MG63 (cell line): Measurements from ENCODE around the gene ZCCHC8. TPM values are rescaled to one million over a fixed set of nuclear protein-coding genes. Genes with fewer than 3 reads are reported as not detected.

Experiments
- DNase-seq: peaks from one replicate; pipeline ENCODE4 v3.0.0-alpha.2; 2020
- H3K27me3 ChIP-seq: fragments of 250-450 bp; sonication (Bioruptor Pico); 2 replicates; pipeline ENCODE4 v1.5.1; 2020; ENCODE audit warnings: mild to moderate bottlenecking, moderate library complexity
- H3K36me3 ChIP-seq: fragments of 250-450 bp; sonication (Bioruptor Pico); 2 replicates; pipeline ENCODE4 v1.5.1; 2020; ENCODE audit warnings: mild to moderate bottlenecking, moderate library complexity
- H3K4me3 ChIP-seq: fragments of 250-450 bp; sonication (Bioruptor Pico); 2 replicates; pipeline ENCODE4 v1.5.1; 2020; ENCODE audit warnings: mild to moderate bottlenecking, moderate library complexity
- H3K9me3 ChIP-seq: fragments of 250-450 bp; sonication (Bioruptor Pico); 2 replicates; pipeline ENCODE4 v1.5.1; 2020; ENCODE audit warnings: mild to moderate bottlenecking, moderate library complexity
- total RNA-seq: library from RNA; depleted of rRNA; stranded (reverse); fragments of >200 nt; shearing (Covaris generic); gene quantifications from 2 replicates; pipeline ENCODE4 v1.2.3, GENCODE V29; 2014; ENCODE audit warnings: low replicate concordance; rRNA removed

The ZCCHC8 gene
- total RNA-seq, result 8.5 and 11.0 TPM in 2 replicates

DNA sequence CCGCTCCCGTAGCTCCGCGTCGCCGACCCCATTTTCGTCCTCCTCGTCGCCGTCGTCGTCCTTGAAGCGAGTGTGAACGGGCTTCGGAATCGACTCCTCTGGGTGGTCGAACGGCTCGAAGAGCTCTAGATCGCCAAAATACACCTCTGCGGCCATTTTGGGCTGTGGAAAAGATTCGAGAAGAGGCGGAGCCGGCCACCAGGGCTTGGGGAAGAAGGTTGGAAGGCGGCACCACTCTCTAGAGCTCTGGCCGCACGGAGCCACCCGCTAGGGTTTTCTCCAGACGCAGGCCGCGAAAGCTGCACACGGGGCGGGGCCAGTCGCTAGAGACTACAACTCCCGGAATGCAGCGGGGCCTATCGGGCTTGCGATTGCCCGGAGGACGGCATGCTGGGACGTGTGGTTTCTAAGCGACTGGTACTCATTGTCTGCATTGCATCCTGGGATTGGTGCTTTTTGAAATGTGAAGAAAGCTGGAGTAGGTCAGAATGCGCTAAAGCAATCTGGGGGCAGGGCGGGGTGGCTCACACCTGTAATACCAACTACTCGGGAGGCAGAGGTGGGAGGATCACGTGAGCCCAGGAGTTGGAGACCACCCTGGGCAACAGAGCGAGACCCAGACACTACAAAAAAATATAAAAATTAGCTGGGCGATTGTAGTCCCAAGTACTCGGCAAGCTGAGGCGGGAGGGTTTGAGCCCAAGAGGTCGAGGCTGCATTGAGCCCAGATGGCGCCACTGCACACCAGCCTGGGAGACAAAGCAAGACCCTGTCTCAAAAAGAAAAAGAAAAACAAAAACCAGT, at the start of gene ZCCHC8:
Gene ZCCHC8 (minus strand): TSS at position 248 of the 804 bp plus-strand sequence. CDS start 92 bp downstream, at position 156.
- no peaks in the 10 kb centered on the region for H3K9me3 ChIP-seq
- peak within 1 kb of the TSS; percentile 90 for H3K4me3 ChIP-seq
- no peaks in the 10 kb centered on the region for H3K27me3 ChIP-seq
- peaks cover 52% of the 10 kb centered on the region for H3K36me3 ChIP-seq
- peak; percentile 99 for DNase-seq

DNA sequence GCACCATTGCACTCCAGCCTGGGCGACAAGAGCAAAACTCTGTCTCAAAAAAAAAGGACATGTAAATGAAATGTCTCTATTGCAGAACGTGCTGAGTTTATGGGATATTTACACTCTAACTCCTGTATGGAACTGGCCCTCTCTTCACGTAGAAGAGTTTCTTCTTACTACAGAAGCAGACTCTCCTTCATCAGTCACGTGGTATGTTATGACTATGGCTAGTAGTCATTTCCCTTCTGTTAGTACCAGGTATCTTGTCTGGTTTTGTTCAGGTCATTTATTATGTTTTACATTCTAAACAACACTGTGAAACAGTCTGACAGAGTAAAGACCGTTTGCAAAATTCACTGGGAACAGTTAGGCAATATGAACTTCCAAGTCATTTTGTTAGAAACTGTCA, 46.6 kb upstream of the ZCCHC8 start:
- no peak for DNase-seq
- Histone ChIP-seq H3K36me3 (peaks cover 83% of the 10 kb centered on the region), H3K27me3 (no peaks in the 10 kb centered on the region), H3K4me3 (no peak overlapping the region), H3K9me3 (no peaks in the 10 kb centered on the region)

DNA sequence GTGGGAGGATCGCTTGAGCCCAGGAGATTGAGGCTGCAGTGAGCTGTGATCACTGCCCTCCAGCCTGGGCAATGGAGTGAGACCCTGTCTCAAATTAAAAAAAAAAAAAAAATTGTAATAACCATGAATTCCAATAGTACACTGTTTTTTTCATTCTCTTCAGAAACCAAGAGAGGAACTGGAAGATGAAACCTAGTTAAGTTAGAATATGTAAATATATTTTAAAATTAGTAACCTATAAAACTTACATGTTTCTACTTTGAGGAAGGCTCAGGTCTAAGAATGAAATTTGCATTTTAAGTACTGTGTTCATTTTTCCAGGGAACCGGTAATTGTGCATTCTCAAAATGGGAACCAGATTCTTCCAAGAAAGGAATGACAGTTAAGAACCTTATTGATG, 45.1 kb upstream of the ZCCHC8 start:
- peaks cover 71% of the 10 kb centered on the region for H3K36me3 ChIP-seq
- no peaks in the 10 kb centered on the region for H3K9me3 ChIP-seq
- H3K4me3 ChIP-seq, result no peak overlapping the region
- DNase-seq, result no peak
- H3K27me3 ChIP-seq, result no peaks in the 10 kb centered on the region

DNA sequence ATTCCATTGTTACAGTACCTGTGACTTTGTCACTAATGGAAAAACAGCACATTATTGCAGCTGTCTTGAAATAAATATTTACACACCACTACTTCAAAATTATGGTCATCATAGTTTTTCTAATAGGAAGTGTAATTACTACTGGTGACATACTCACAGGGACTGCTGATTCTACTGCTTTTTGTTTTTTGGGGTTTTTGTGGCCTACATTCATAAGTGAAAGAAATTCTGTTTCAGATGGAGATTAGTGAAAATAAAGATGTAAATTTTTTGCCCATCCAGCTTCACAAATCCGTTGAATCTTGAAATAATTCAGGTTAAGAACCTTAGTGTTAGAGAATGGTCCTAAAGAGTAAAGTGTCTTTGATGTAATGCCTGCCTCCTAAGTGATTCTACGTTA, 43.8 kb upstream of the ZCCHC8 start:
- Histone ChIP-seq H3K4me3 (no peak overlapping the region), H3K27me3 (no peaks in the 10 kb centered on the region), H3K36me3 (peaks cover 76% of the 10 kb centered on the region), H3K9me3 (no peaks in the 10 kb centered on the region)
- DNase-seq, result no peak

DNA sequence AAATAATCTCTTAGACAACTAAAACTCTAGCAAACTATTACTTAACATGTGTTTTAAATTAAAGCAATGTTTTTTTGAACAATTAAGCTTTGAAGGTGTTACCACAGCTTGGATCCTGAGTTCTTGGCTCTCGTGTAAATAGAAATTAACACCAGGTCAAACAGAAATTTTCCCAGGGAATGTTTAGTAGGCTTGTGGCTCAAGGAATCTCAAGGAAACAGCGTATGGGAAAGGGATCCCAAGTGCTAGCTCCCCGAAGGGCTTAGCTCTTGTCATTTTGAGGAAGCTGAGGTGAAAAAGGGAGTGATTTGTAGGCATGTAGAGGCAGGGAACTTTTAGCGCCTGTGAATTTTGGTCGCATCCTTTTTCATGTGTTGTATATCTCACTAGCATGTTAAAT, 37.8 kb upstream of the ZCCHC8 start:
- DNase-seq, result no peak
- H3K4me3 ChIP-seq, result no peak overlapping the region
- no peaks in the 10 kb centered on the region for H3K9me3 ChIP-seq
- H3K36me3 ChIP-seq, result peaks cover 69% of the 10 kb centered on the region
- no peaks in the 10 kb centered on the region for H3K27me3 ChIP-seq

DNA sequence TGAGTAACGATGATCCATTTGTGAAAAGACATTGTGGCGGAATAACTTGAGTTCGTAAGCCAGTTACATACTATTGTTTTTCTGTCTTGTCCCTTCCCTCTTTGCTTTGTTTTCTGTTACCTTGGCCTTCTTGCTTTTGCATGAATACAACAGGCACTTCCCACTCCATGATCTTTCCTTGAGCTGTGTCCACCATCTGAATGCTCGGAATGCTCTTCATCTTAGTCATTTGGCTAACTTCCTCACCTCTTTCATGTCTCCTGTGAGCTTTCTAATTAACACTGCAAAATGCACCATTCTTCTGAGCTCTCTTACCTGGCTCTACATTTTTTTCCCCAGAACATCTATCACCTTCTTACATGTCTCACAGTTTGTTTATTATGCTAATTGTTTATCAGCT, 36.3 kb upstream of the ZCCHC8 start:
- H3K4me3 ChIP-seq, result no peak overlapping the region
- no peaks in the 10 kb centered on the region for H3K9me3 ChIP-seq
- no peak for DNase-seq
- peaks cover 62% of the 10 kb centered on the region for H3K36me3 ChIP-seq
- H3K27me3 ChIP-seq, result no peaks in the 10 kb centered on the region

DNA sequence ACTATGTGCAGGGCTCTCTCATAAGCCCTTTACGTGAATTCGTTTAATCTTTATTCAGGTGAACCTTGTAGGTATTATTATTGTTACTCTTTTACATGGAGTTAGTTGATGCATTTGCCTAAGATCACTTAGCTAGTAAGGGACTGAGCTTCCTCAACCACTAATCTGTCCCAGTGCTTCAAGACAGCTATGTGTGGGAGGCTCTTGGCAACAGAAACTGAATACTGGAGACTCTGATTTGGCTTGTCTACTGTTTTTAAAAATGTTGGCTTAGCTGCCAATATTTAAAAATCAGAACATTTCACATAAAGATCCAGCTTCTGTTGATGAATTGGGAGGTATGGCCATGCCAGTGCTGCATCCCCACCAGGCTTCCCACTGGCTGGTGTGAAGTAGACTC, 33.1 kb upstream of the ZCCHC8 start:
- no peak overlapping the region for H3K4me3 ChIP-seq
- H3K27me3 ChIP-seq, result no peaks in the 10 kb centered on the region
- peak; percentile 23 for DNase-seq
- no peaks in the 10 kb centered on the region for H3K9me3 ChIP-seq
- peaks cover 65% of the 10 kb centered on the region for H3K36me3 ChIP-seq

DNA sequence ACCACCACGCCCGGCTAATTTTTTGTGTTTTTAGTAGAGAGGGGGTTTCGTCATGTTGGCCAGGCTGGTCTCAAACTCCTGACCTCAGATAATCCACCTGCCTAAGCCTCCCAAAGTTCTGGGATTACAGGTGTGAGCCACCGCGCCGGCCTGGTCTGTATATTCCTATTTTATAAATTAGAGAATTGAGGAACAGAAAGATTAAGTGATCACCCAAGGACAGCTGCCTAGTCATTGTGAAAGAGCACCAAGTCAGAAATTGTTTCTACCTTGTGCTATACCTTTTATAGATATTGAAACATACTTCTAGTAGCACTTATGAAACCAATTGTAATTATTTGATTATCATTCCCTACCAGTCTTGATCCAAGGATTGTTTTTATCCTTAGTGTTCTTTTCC, 28.3 kb upstream of the ZCCHC8 start:
- DNase-seq, result no peak
- Histone ChIP-seq H3K4me3 (no peak overlapping the region), H3K36me3 (peaks cover 47% of the 10 kb centered on the region), H3K9me3 (no peaks in the 10 kb centered on the region), H3K27me3 (no peaks in the 10 kb centered on the region)

DNA sequence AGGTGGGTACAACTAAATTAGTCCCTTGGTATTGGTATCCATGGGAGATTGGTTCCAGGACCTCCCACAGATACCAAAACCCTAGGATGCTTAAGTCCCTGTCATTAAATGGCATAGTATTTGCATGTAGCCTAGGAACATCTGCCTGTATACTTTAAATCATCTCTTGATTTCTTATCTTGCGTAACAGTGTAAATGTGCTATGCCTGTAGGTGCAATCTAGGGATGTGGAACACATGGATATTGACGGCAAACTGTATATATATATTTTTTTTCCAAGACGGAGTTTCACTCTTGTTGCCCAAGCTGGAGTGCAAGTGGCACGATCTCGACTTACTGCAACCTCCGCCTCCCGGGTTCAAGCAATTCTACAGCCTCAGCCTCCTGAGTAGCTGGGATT, 27.9 kb upstream of the ZCCHC8 start:
- no peak for DNase-seq
- Histone ChIP-seq H3K9me3 (no peaks in the 10 kb centered on the region), H3K36me3 (peaks cover 51% of the 10 kb centered on the region), H3K4me3 (peak overlapping the region; percentile 80), H3K27me3 (no peaks in the 10 kb centered on the region)

DNA sequence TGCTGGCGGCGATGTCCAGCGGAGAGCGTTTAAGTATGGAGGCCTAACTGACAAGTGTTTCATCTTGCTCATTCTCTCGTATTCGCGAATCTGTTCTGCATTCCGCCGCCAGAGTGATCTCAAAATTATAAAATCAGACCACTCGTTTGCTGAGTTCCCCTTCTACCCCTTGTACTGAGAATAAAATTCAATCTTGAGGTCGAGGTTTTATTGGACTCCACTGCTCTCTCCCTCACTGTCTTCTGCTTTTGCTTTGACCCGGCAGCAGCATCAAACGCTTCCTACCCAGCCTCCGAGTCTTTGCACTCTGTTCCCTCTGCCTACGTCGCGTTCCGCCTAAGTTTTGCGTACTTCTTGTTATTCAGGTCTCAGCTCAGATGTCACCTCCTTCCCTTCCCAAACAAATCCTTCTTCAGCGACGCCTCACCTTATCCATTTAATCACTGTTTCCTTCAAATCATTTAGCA, 26.8 kb upstream of the ZCCHC8 start:
- Histone ChIP-seq H3K9me3 (no peaks in the 10 kb centered on the region), H3K27me3 (no peaks in the 10 kb centered on the region), H3K36me3 (peaks cover 58% of the 10 kb centered on the region), H3K4me3 (peak overlapping the region; percentile 80)
- DNase-seq, result peak; percentile 23

DNA sequence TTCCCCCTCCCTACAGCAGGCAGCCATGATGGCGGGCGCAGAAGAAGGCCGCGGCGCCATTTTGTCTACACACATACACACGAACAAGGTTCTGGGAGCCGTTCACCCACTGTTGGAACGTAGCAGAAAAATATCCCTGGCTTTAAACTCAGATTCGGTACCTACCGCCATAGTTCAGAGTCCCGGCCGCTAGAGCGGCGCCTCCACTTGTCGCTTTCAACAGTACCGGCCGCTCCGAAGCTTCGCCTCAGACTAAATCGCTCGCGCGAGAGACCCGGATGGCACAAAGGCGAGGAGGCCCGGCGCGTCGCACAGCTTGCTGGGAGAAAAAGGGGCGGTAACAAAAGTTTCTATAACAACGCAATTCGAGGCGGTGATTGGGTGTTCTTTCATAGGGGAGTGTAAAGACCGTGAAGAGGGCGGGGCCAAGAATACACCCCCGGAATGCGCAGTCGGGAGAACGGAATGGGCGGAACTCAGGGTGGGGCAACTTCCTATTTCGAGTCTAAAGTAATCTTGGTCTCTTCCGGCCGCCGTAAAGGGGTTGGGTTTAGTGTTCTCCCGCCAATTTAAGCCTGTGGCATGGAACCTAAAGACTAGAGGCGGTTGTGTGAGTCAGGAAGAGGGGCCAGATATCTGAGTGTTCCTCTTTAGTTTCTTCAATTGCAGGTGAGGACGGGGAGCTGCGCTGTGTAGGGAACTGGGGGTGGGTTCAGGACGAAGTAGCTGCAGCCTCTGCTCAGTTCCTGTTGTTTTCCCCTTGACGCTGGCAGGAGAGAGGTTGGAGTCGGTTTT, 26.1 kb upstream of the ZCCHC8 start, which contains the start of the genes KNTC1 and RSRC2:
Gene KNTC1 (plus strand): TSS at position 567 of the 795 bp plus-strand sequence. CDS start 2,815 bp downstream, outside the sequence.
Gene RSRC2 (minus strand): TSS at position 254 of the 795 bp plus-strand sequence. CDS start 83 bp downstream, at position 171.
- Histone ChIP-seq H3K27me3 (no peaks in the 10 kb centered on the region), H3K36me3 (peaks cover 61% of the 10 kb centered on the region), H3K9me3 (no peaks in the 10 kb centered on the region), H3K4me3 (peak within 1 kb of the TSS; percentile 80)
- peak; percentile 98 for DNase-seq

DNA sequence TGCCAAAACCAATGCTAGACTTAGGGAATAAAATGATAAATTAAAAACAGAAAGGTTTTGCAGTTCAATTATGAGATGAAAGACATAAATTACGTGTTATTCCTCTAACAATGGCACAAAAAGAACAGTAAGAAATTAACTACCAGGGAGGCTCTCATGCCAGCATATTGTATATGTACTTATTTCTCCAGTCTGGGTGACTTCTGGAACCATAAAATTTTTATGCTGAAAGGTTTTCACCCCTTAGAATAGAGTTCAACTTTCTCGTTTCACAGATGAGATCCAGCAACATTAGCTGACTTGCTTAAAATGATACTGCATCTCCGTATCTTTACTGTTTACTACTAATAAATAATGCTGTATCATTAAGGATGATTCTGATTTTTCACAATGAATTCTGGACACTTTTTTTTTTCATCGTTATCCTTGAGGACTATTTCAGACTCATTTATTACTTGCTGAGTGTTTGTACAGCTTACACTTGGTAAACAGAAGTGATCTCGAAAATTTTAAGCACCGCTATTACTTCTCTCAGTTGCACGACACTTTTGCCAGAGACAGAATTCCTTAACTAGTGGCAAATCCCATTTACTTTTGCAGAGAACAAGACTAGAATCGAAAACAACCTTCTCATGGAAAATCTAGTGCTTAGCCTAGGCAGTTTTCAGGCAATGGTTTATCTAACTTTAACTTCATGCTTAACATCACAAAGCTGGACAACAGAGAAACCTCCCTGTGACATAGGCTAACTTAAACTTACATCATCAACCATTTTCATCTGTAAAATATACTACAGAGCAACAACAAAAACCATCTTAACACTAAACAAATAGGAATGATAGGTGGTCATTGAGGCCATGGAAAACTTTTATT, 23.4 kb upstream of the ZCCHC8 start:
- no peak for DNase-seq
- Histone ChIP-seq H3K4me3 (peak overlapping the region; percentile 61), H3K27me3 (no peaks in the 10 kb centered on the region), H3K9me3 (no peaks in the 10 kb centered on the region), H3K36me3 (peaks cover 73% of the 10 kb centered on the region)

DNA sequence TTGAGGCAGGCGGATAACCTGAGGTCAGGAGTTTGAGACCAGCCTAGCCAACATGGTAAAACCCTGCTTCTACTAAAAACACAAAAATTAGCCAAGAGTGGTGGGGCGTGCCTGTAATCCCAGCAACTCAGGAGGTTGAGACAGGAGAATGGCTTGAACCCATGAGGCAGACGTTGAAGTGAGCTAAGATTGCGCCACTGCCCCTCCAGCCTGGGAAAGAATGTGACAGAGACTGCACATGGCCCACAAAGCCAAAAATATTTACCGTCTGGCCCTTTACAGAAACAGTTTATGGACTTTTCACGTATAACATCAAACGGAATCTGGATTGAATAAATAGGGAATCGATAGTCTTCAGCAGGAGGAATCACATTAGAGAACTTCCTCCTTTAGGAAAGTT, 22.5 kb upstream of the ZCCHC8 start:
- no peaks in the 10 kb centered on the region for H3K9me3 ChIP-seq
- H3K27me3 ChIP-seq, result no peaks in the 10 kb centered on the region
- H3K4me3 ChIP-seq, result peak overlapping the region; percentile 61
- H3K36me3 ChIP-seq, result peaks cover 73% of the 10 kb centered on the region
- DNase-seq, result no peak

DNA sequence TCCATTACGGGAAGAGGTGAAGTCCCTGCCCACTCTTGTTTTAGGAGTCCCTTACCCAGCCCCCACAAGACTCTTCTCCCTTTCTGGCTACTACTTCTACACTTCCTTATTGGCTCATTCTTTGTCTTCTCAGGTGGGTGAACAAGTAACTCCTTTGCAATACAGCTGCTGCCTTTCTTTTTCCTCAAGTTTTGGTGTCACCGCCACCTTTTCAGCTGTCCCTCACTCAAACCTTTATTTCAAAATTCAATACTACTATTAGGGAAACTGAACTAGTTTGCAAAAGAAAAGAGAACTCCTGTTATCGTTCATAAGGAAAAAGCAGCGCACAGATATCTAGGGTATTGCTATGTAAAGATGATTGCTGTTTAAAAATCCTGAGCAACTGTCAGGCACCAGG, 19.9 kb upstream of the ZCCHC8 start:
- Histone ChIP-seq H3K4me3 (no peak overlapping the region), H3K27me3 (no peaks in the 10 kb centered on the region), H3K9me3 (peaks cover 5% of the 10 kb centered on the region), H3K36me3 (peaks cover 99% of the 10 kb centered on the region)
- DNase-seq, result no peak

DNA sequence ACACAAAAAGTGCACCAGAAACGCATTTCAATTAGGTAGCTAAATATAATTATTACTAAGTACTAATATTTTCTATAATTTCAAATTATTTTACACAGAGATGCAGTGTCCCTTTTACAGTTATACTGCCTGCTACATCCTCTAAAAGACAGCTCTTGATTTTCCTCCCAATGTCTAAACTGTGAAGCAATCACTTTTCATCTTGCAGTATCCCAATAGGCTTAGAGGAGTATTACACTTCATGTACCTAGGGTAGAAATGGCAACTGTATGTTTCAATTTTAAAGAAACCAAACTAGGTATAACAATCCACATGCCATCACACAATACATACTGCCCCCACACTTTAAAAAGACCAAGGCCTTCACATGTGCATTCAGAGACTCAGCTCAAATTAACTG, 18.7 kb upstream of the ZCCHC8 start:
- H3K27me3 ChIP-seq, result no peaks in the 10 kb centered on the region
- peaks cover 5% of the 10 kb centered on the region for H3K9me3 ChIP-seq
- no peak for DNase-seq
- H3K4me3 ChIP-seq, result no peak overlapping the region
- peaks cover 100% of the 10 kb centered on the region for H3K36me3 ChIP-seq

DNA sequence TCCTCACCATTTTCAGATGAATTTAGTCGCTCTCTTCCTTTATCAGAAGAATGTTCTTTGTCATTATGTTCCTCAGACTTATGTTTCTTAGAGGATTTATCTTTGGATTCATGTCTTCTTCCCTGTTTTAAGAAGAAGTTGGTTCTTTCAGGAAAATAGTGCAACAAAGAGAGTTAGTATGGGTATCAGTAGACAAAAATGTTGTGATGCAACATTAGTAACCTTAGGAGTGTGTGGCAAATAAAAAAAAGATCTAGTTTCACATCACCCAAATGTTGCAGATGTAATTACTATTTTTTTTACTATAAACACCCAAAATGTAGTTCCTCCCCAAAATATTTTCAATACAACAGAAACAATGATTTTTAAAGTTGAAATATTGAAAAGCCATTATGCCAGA, 18.2 kb upstream of the ZCCHC8 start:
- no peak for DNase-seq
- H3K36me3 ChIP-seq, result peaks cover 98% of the 10 kb centered on the region

More for the DNA sequence above, 18.2 kb upstream of the ZCCHC8 start:
- Histone ChIP-seq H3K4me3 (no peak overlapping the region), H3K27me3 (no peaks in the 10 kb centered on the region), H3K9me3 (peaks cover 5% of the 10 kb centered on the region)
